Upper lobe of left lung (tissue), 6 donors: ENCODE results near the gene CENPN. TPM values are rescaled to one million over a fixed set of nuclear protein-coding genes. Genes with fewer than 3 reads are reported as not detected.

Experiments
- ATAC-seq, 2 donors: fragments of 200-7000 bp; cut with Tn5 transposase; one replicate each; pipeline ENCODE4 v1.9.1; 2022; ENCODE audit warnings: mild to moderate bottlenecking in 2 of 2, moderate library complexity in 2 of 2; ENCODE audit not compliant: low FRiP score in 2 of 2
- DNase-seq, 2 donors: peaks; one replicate each; pipeline ENCODE4 v3.0.0-alpha.2; 2019 to 2020
- H3K27ac ChIP-seq, 4 donors: fragments of 200-600 bp; sonication (generic); one replicate each; pipeline ENCODE4 v1.5.1; 2016 to 2019
- H3K27me3 ChIP-seq, 4 donors: fragments of 200-600 bp; sonication (generic); one replicate each; pipeline ENCODE4 v1.5.1; 2017 to 2019
- H3K36me3 ChIP-seq, 4 donors: fragments of 200-600 bp; sonication (generic); one replicate each; pipeline ENCODE4 v1.5.1; 2016 to 2019
- H3K4me1 ChIP-seq, 4 donors: fragments of 200-600 bp; sonication (generic); one replicate each; pipeline ENCODE4 v1.5.1; 2018 to 2019
- H3K4me3 ChIP-seq, 4 donors: fragments of 200-600 bp; sonication (generic); one replicate each; pipeline ENCODE4 v1.5.1; 2017 to 2019; ENCODE audit warnings: mild to moderate bottlenecking in 2 of 4, moderate library complexity in 1 of 4
- H3K9me3 ChIP-seq, 4 donors: fragments of 200-600 bp; sonication (generic); one replicate each; pipeline ENCODE4 v1.5.1; 2018 to 2019
- CTCF ChIP-seq, 6 experiments: fragments of 450-650 bp in 4 of 6; fragments of 200-600 bp in 2 of 6; sonication (generic) in 2 of 6; IDR thresholded peaks; one replicate each; pipeline ENCODE4 v1.5.1; 2016 to 2019; ENCODE audit warnings: antibody characterized with exemption in 6 of 6
- EP300 ChIP-seq, 4 donors: sonication (generic); formaldehyde crosslinking; IDR thresholded peaks; one replicate each; pipeline ENCODE4 v1.5.1; 2017; ENCODE audit warnings: antibody characterized with exemption in 4 of 4, control low read depth in 2 of 4
- POLR2A ChIP-seq, 4 donors: fragments of 450-650 bp; IDR thresholded peaks; one replicate each; pipeline ENCODE4 v1.5.1; 2016 to 2017; ENCODE audit warnings: antibody characterized with exemption in 4 of 4, mild to moderate bottlenecking in 2 of 4
- POLR2AphosphoS5 ChIP-seq, 2 donors: sonication (generic); formaldehyde crosslinking; IDR thresholded peaks; one replicate each; pipeline ENCODE4 v1.5.1; 2017; ENCODE audit warnings: antibody characterized with exemption in 2 of 2
- WGBS, 2 donors: methylation state at CpG; one replicate each; pipeline ENCODE4 v1.1.5; 2017 to 2018; 5-methylcytosine and 5-hydroxymethylcytosine counted together
- total RNA-seq, 6 donors: library from RNA; depleted of rRNA in 4 of 6; stranded (reverse); fragments of >200 nt in 4 of 6; gene quantifications; one replicate each; pipeline versions ENCODE4 v1.1.0 to v1.2.1, GENCODE V29; 2016 to 2021
- donor health status: DM: no; HTN: no; CAD: no; lungs with moderate emphysema.
- donor health status: DM: no; HTN: yes; CAD: no; lungs with severe emphysema.

CENPN gene
- total RNA-seq, 6 donors from 2014 or later: 3.1 to 10.9 (median 7.1) TPM

- no peak for DNase-seq
- H3K27ac ChIP-seq: no peak overlapping the region
- no peak for ATAC-seq
- H3K4me3 ChIP-seq: no peak overlapping the region
- no peaks in the 10 kb centered on the region for H3K27me3 ChIP-seq
- TF ChIP-seq POLR2AphosphoS5 (IDR thresholded peaks at IDR 0.05) (no peak), CTCF (IDR thresholded peaks at IDR 0.05) (no peak), EP300 (IDR thresholded peaks at IDR 0.05) (no peak), POLR2A (IDR thresholded peaks at IDR 0.05) (no peak)
- H3K4me1 ChIP-seq: peaks cover 4 to 14% (median 8%) of the 10 kb centered on the region in 4 donors
- no peaks in the 10 kb centered on the region for H3K9me3 ChIP-seq
- no peaks in the 10 kb centered on the region for H3K36me3 ChIP-seq
- WGBS, 2 donors: 68 to 72% methylated on average over 5 of the region's 5 CpGs
Observed at GRCh38 chr16:81073560-81074330, 66.7 kb downstream of the CENPN start.

- ATAC-seq (peak; percentile 95 to 96), DNase-seq (peak in 1 of 2 donors; percentile 89)
- TF ChIP-seq EP300 (IDR thresholded peaks at IDR 0.05): no peak
- no peak for TF ChIP-seq CTCF (IDR thresholded peaks at IDR 0.05)
- TF ChIP-seq POLR2AphosphoS5 (IDR thresholded peaks at IDR 0.05): no peak
- no peak for TF ChIP-seq POLR2A (IDR thresholded peaks at IDR 0.05)
- Histone ChIP-seq H3K4me1 (peaks cover 4 to 14% (median 8%) of the 10 kb centered on the region in 4 donors), H3K9me3 (no peaks in the 10 kb centered on the region), H3K4me3 (peak overlapping the region; percentile 58 to 97 (median 72)), H3K27me3 (no peaks in the 10 kb centered on the region), H3K36me3 (no peaks in the 10 kb centered on the region), H3K27ac (peak overlapping the region; percentile 91 to 96 (median 94))
- WGBS, 2 donors: 1% methylated on average over 25 to 27 of the region's 27 CpGs
Observed at GRCh38 chr16:81076566-81077075, 69.6 kb downstream of the CENPN start.

GRCh38 chr16:81077076-81077940 is 70.3 kb downstream of the CENPN start, which contains the start of gene C16orf46:
TSS of gene C16orf46 (minus strand) at chr16:81077238. CDS start at chr16:81063955, 13,283 bp downstream.
- Histone ChIP-seq H3K36me3 (no peaks in the 10 kb centered on the region), H3K4me3 (peak within 1 kb of the TSS; percentile 58 to 97 (median 72)), H3K27me3 (no peaks in the 10 kb centered on the region), H3K9me3 (no peaks in the 10 kb centered on the region), H3K4me1 (peaks cover 4 to 14% (median 8%) of the 10 kb centered on the region in 4 donors), H3K27ac (peak within 1 kb of the TSS; percentile 91 to 96 (median 94))
- TF ChIP-seq EP300 (IDR thresholded peaks at IDR 0.05) (peak in 1 of 4 donors; percentile 60), POLR2AphosphoS5 (IDR thresholded peaks at IDR 0.05) (peak; percentile 93 to 95), POLR2A (IDR thresholded peaks at IDR 0.05) (peak in 3 of 4 donors; percentile 66 to 90 (median 89)), CTCF (IDR thresholded peaks at IDR 0.05) (peak in 1 of 6 experiments; percentile 8)
- DNase-seq: peak; percentile 98 to 100
- 13 to 44% methylated on average over 13 to 51 of the region's 59 CpGs for WGBS, 2 donors
- ATAC-seq: peak; percentile 99

GRCh38 chr16:81080233-81080632 is 73.2 kb downstream of the CENPN start:
- Histone ChIP-seq H3K4me1 (peaks cover 4 to 14% (median 8%) of the 10 kb centered on the region in 4 donors), H3K36me3 (no peaks in the 10 kb centered on the region), H3K27me3 (no peaks in the 10 kb centered on the region), H3K4me3 (no peak overlapping the region), H3K27ac (no peak overlapping the region), H3K9me3 (no peaks in the 10 kb centered on the region)
- TF ChIP-seq CTCF (IDR thresholded peaks at IDR 0.05) (no peak), POLR2AphosphoS5 (IDR thresholded peaks at IDR 0.05) (no peak), EP300 (IDR thresholded peaks at IDR 0.05) (no peak), POLR2A (IDR thresholded peaks at IDR 0.05) (no peak)
- WGBS, 2 donors: 92 to 95% methylated on average over 1 of the region's 1 CpG
- ATAC-seq (no peak), DNase-seq (no peak)
